Endodermal cell (in vitro differentiated cells): ENCODE data around the gene HNMT. TPM values are rescaled to one million over a fixed set of nuclear protein-coding genes. Genes with fewer than 3 reads are reported as not detected.

Experiments
- DNase-seq: peaks from one replicate; pipeline ENCODE4 v3.0.0-alpha.2; 2017
- H3K27ac ChIP-seq: 2 replicates; pipeline ENCODE4 v1.5.1; 2013; ENCODE audit warnings: mild to moderate bottlenecking, low read depth, low read length, moderate library complexity
- H3K27me3 ChIP-seq: 2 replicates; pipeline ENCODE4 v1.6.1; 2013; ENCODE audit warnings: mild to moderate bottlenecking, low read length, moderate library complexity; ENCODE audit not compliant: insufficient read depth, control insufficient read depth, poor library complexity, severe bottlenecking
- H3K36me3 ChIP-seq: 2 replicates; pipeline ENCODE4 v1.7.0; 2013; ENCODE audit warnings: mild to moderate bottlenecking, low read length, moderate library complexity; ENCODE audit not compliant: control insufficient read depth, insufficient read depth
- H3K4me1 ChIP-seq: one replicate; pipeline ENCODE4 v1.7.0; 2013; ENCODE audit warnings: low read length; ENCODE audit not compliant: control insufficient read depth, insufficient read depth
- H3K4me3 ChIP-seq: 2 replicates; pipeline ENCODE4 v1.5.1; 2013; ENCODE audit warnings: mild to moderate bottlenecking, low read length, moderate library complexity
- H3K9ac ChIP-seq: 2 replicates; pipeline ENCODE4 v1.6.1; 2013; ENCODE audit warnings: mild to moderate bottlenecking, low read length, moderate library complexity; ENCODE audit not compliant: poor library complexity, severe bottlenecking; ENCODE audit errors: extremely low read depth
- H3K9me3 ChIP-seq: 2 replicates; pipeline ENCODE4 v1.6.1; 2013; ENCODE audit warnings: mild to moderate bottlenecking, low read length, moderate library complexity; ENCODE audit not compliant: control insufficient read depth
- H3K27ac Mint-ChIP-seq: 2 replicates; pipeline ENCODE4 v1.8.0; 2020; ENCODE audit warnings: mixed read lengths
- H3K27me3 Mint-ChIP-seq: 2 replicates; pipeline ENCODE4 v1.8.0; 2021; ENCODE audit warnings: mild to moderate bottlenecking, mixed read lengths; ENCODE audit not compliant: insufficient read depth
- H3K36me3 Mint-ChIP-seq: 2 replicates; pipeline ENCODE4 v1.8.0; 2020; ENCODE audit warnings: low read depth, mixed read lengths
- H3K4me1 Mint-ChIP-seq: 2 replicates; pipeline ENCODE4 v1.8.0; 2020; ENCODE audit warnings: mixed read lengths
- H3K4me3 Mint-ChIP-seq: 2 replicates; pipeline ENCODE4 v1.8.0; 2020; ENCODE audit warnings: mild to moderate bottlenecking, moderate library complexity, mixed read lengths
- H3K9me3 Mint-ChIP-seq: 2 replicates; pipeline ENCODE4 v1.8.0; 2020; ENCODE audit warnings: mild to moderate bottlenecking, mixed read lengths
- WGBS, 2 experiments: methylation state at CpG; one replicate each; pipeline versions ENCODE4 v1.1.5 to v1.1.7; 2013; ENCODE audit warnings: missing lambda C conversion rate in 2 of 2, mixed read lengths in 1 of 2; ENCODE audit not compliant: insufficient coverage in 1 of 2, insufficient read length in 1 of 2; 5-methylcytosine and 5-hydroxymethylcytosine counted together
- total RNA-seq, 2 donors: library from RNA; stranded (reverse); fragmentation: NEBNext Ultra II Directional in 1 of 2; extraction: Animal tissue kit (Norgen Biotek cat#: 25700) in 1 of 2; gene quantifications; 2 replicates in 1 of 2; 3 replicates in 1 of 2; pipeline ENCODE4 v1.2.1, GENCODE V29; 2021
- TF ChIP-seq, protein P1 (sequence below): fragments of 200-600 bp; sonication (generic); conservative IDR thresholded peaks from 2 replicates; pipeline ENCODE4 v1.5.0; 2021; ENCODE audit warnings: antibody characterized with exemption, mild to moderate bottlenecking

HNMT gene
- total RNA-seq, 2 donors from 2014 or later: 10.6 to 18.0 TPM

DNA sequence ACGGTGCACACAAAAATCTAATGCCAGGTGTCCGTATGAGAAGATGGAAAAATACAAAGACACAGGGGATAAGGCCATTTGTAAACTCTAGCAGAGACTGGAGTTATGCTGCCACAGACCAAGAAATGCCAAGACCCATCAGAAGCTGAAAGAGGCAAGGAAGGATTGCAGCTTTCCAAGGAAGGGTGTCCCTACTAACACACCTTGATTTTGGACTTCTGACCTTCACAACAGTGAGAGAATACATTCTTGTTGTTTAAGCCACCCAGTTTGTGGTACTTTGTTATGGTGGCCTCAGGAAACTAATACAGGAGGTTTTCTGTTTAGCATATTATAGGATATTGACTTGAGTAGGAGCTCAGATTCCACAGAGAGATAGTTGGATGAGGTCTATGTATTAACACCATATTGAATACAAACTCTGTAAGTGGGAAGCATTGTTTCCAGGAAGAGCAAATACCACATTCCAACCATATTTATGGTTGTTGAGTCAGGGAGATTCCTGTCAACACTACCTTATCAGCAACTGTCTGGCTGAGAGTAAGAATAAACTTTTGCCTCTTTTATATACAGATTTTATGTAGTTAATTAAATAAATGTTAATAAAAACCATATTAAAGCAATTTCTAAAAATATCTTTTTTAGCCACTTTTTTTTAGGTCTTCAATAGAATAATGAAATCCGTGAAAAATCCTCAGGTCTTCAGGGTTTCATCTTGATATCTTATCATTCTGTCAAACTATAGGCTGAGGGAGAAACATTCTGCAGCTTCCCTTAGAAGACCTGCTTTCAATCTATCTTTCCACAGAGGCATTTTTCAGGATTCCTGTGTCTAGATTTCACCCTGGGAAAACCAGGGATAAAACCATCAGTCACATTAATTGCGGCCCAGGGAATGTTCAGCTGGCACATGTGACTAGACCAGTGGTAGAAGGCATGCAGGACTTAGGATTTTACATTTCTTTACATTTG, 35.4 kb upstream of the HNMT start:
- Histone ChIP-seq H3K4me3 (no peak overlapping the region), H3K27ac (no peak overlapping the region), H3K27me3 (no peaks in the 10 kb centered on the region), H3K9me3 (no peaks in the 10 kb centered on the region), H3K9ac (peak overlapping the region; percentile 8), H3K4me1 (peaks cover 13% of the 10 kb centered on the region), H3K36me3 (no peaks in the 10 kb centered on the region)
- TF ChIP-seq, protein P1, sequence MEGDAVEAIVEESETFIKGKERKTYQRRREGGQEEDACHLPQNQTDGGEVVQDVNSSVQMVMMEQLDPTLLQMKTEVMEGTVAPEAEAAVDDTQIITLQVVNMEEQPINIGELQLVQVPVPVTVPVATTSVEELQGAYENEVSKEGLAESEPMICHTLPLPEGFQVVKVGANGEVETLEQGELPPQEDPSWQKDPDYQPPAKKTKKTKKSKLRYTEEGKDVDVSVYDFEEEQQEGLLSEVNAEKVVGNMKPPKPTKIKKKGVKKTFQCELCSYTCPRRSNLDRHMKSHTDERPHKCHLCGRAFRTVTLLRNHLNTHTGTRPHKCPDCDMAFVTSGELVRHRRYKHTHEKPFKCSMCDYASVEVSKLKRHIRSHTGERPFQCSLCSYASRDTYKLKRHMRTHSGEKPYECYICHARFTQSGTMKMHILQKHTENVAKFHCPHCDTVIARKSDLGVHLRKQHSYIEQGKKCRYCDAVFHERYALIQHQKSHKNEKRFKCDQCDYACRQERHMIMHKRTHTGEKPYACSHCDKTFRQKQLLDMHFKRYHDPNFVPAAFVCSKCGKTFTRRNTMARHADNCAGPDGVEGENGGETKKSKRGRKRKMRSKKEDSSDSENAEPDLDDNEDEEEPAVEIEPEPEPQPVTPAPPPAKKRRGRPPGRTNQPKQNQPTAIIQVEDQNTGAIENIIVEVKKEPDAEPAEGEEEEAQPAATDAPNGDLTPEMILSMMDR: no peak
- Mint-ChIP-seq H3K4me3 (no peak overlapping the region), H3K4me1 (peaks cover 14% of the 10 kb centered on the region), H3K27me3 (no peaks in the 10 kb centered on the region), H3K36me3 (no peaks in the 10 kb centered on the region), H3K27ac (peak overlapping the region; percentile 44), H3K9me3 (no peaks in the 10 kb centered on the region)
- DNase-seq: no peak
- 83 to 100% methylated on average over 3 to 4 of the region's 4 CpGs for WGBS, 2 experiments

DNA sequence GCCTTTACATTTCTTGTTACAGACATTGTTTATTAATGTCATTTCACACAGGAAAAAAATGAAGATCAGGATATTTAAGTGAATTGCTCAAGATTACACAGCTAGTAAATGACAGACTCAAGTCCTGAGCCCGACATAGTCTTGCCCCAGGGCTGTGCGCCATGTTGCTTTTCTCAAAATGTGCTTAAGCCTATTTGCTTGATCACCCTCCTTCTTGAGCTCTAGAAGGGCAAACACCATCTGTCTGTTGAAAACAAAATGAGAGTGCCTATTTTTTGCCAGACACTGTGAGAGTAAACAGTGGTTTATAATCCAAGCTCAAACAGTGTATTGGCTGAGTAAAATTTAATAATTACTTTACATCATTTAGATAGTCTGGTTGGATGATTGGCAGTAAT, 34.8 kb upstream of the HNMT start:
- H3K36me3 Mint-ChIP-seq: no peaks in the 10 kb centered on the region

DNA sequence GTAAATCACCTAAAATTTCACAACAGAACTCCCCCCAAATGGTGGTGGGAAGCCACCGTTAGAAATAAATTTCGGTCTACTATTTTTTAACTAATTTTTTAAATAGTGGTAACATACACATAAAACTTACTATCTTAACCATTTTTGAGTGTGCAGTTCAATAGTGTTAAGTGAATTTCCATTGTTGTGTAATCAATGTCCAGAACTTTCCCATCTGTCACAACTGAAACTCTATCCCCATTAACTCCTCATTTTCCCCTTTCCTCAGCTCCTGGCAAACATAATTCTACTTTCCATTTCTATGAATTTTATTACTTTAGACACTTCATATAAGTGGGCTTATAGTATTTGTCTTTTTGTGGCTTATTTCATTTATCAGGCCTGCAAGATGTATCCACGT, 34.1 kb upstream of the HNMT start:
- H3K9ac ChIP-seq: no peak overlapping the region
- DNase-seq: no peak
- peaks cover 13% of the 10 kb centered on the region for H3K4me1 ChIP-seq

More for the DNA sequence above, 34.8 kb upstream of the HNMT start:
- H3K27ac ChIP-seq: no peak overlapping the region
- peak overlapping the region; percentile 8 for H3K9ac ChIP-seq
- H3K27me3 ChIP-seq: no peaks in the 10 kb centered on the region
- H3K4me1 ChIP-seq: peaks cover 13% of the 10 kb centered on the region
- WGBS, 2 experiments: 92 to 95% methylated on average over 2 of the region's 2 CpGs
- no peak overlapping the region for H3K4me3 ChIP-seq
- Mint-ChIP-seq H3K4me3 (no peak overlapping the region), H3K4me1 (peaks cover 14% of the 10 kb centered on the region), H3K27me3 (no peaks in the 10 kb centered on the region), H3K27ac (peak overlapping the region; percentile 44), H3K9me3 (no peaks in the 10 kb centered on the region)
- TF ChIP-seq, protein P1: no peak
- DNase-seq: no peak
- no peaks in the 10 kb centered on the region for H3K36me3 ChIP-seq
- H3K9me3 ChIP-seq: peaks cover 1% of the 10 kb centered on the region

More for the DNA sequence above, 34.1 kb upstream of the HNMT start:
- Histone ChIP-seq H3K27me3 (no peaks in the 10 kb centered on the region), H3K36me3 (no peaks in the 10 kb centered on the region), H3K27ac (no peak overlapping the region), H3K4me3 (no peak overlapping the region), H3K9me3 (peaks cover 6% of the 10 kb centered on the region)
- H3K27ac Mint-ChIP-seq: no peak overlapping the region
- TF ChIP-seq, protein P1: no peak
- H3K4me1 Mint-ChIP-seq: peaks cover 14% of the 10 kb centered on the region
- no peaks in the 10 kb centered on the region for H3K27me3 Mint-ChIP-seq
- no peaks in the 10 kb centered on the region for H3K36me3 Mint-ChIP-seq
- no peaks in the 10 kb centered on the region for H3K9me3 Mint-ChIP-seq
- WGBS, 2 experiments: 100% methylated on average over 2 of the region's 3 CpGs; no CpG with 5 or more reads in 1 of the 2 experiments
- H3K4me3 Mint-ChIP-seq: no peak overlapping the region
